IMR-90 (cell line): ENCODE measurements around the gene ST6GAL2. TPM values are rescaled to one million over a fixed set of nuclear protein-coding genes. Genes with fewer than 3 reads are reported as not detected.

Experiments
- ATAC-seq: fragments of 200-7000 bp; cut with Tn5 transposase; 2 replicates; pipeline ENCODE4 v1.9.1; 2020; ENCODE audit warnings: low read depth, mild to moderate bottlenecking, moderate library complexity
- BruUV-seq: library from RNA; stranded (reverse); fragments of 400-500 nt; replicated peaks from 2 replicates; lab custom pipeline; 2021; lab: Mats Ljungman, UMichigan
- CTCF ChIA-PET: fragments of 300-600 bp; formaldehyde crosslinking; extraction: SDS; loops from one replicate; lab custom pipeline; 2021; ENCODE audit warnings: antibody characterized with exemption; lab: Yijun Ruan, JAX
- POLR2A ChIA-PET: fragments of 300-600 bp; sonication (Branson Sonifier 250); formaldehyde crosslinking; loops from one replicate; lab custom pipeline; 2022; ENCODE audit warnings: antibody characterized with exemption; ENCODE audit not compliant: unreplicated experiment; lab: Charles Lee
- DNase-seq: peaks from one replicate; pipeline ENCODE4 v3.0.0; 2013
- H2AFZ ChIP-seq: replicated peaks from 2 replicates; pipeline ENCODE3; 2013; ENCODE audit warnings: low read length, mild to moderate bottlenecking; ENCODE audit not compliant: poor library complexity
- H2AK5ac ChIP-seq: 2 replicates; pipeline ENCODE4 v1.6.1; 2013; ENCODE audit warnings: low read depth, low read length, inconsistent platforms
- H2AK9ac ChIP-seq: replicated peaks from 2 replicates; pipeline ENCODE3; 2013; ENCODE audit warnings: mild to moderate bottlenecking, low read depth, low read length, moderate library complexity; ENCODE audit not compliant: poor library complexity
- H2BK120ac ChIP-seq: 2 replicates; pipeline ENCODE4 v1.6.1; 2013; ENCODE audit warnings: low read depth, low read length, inconsistent platforms
- H2BK15ac ChIP-seq: 3 replicates; pipeline ENCODE4 v1.6.1; 2013; ENCODE audit warnings: low read depth, low read length, inconsistent platforms
- H2BK20ac ChIP-seq: 2 replicates; pipeline ENCODE4 v1.6.1; 2013; ENCODE audit warnings: low read depth, mild to moderate bottlenecking, inconsistent platforms, low read length, moderate library complexity
- H2BK5ac ChIP-seq: 2 replicates; pipeline ENCODE4 v1.6.1; 2013; ENCODE audit warnings: mild to moderate bottlenecking, low read depth, low read length, inconsistent platforms; ENCODE audit not compliant: poor library complexity, severe bottlenecking
- H3K14ac ChIP-seq: replicated peaks from 2 replicates; pipeline ENCODE4 v1.6.1; 2013; ENCODE audit warnings: low read depth, low read length, inconsistent platforms
- H3K18ac ChIP-seq: 2 replicates; pipeline ENCODE4 v1.6.1; 2013; ENCODE audit warnings: low read depth, low read length, control low read depth
- H3K23ac ChIP-seq: 2 replicates; pipeline ENCODE4 v1.6.1; 2013; ENCODE audit warnings: low read depth, low read length, inconsistent platforms
- H3K27ac ChIP-seq: 2 replicates; pipeline ENCODE4 v1.5.1; 2013; ENCODE audit warnings: mild to moderate bottlenecking, control low read depth, low read length; ENCODE audit not compliant: insufficient read depth
- H3K27me3 ChIP-seq: 2 replicates; pipeline ENCODE4 v1.6.1; 2013; ENCODE audit warnings: low read length; ENCODE audit not compliant: control insufficient read depth, insufficient read depth
- H3K36me3 ChIP-seq: 2 replicates; pipeline ENCODE4 v1.6.1; 2013; ENCODE audit warnings: low read length, mixed read lengths; ENCODE audit not compliant: control insufficient read depth, insufficient read depth
- H3K4ac ChIP-seq: 2 replicates; pipeline ENCODE4 v1.6.1; 2013; ENCODE audit warnings: low read depth, low read length, inconsistent platforms
- H3K4me1 ChIP-seq: 2 replicates; pipeline ENCODE4 v1.6.1; 2013; ENCODE audit warnings: low read length, mixed read lengths; ENCODE audit not compliant: control insufficient read depth, insufficient read depth
- H3K4me2 ChIP-seq: 2 replicates; pipeline ENCODE4 v1.6.1; 2013; ENCODE audit warnings: low read depth, mild to moderate bottlenecking, control low read depth, low read length, moderate library complexity
- H3K4me3 ChIP-seq: 2 replicates; pipeline ENCODE4 v1.5.1; 2013; ENCODE audit warnings: low read depth, mild to moderate bottlenecking, control low read depth, low read length, moderate library complexity; ENCODE audit not compliant: insufficient read depth
- H3K56ac ChIP-seq: 2 replicates; pipeline ENCODE4 v1.6.1; 2013; ENCODE audit warnings: low read length, inconsistent platforms; ENCODE audit not compliant: insufficient read depth; ENCODE audit errors: extremely low read depth
- H3K79me1 ChIP-seq, 2 experiments: 2 replicates each; pipeline ENCODE4 v1.6.1; 2013; ENCODE audit warnings: low read length in 2 of 2, inconsistent platforms in 1 of 2, low read depth in 1 of 2
- H3K9ac ChIP-seq: 2 replicates; pipeline ENCODE4 v1.6.1; 2013; ENCODE audit warnings: low read depth, low read length, control low read depth
- H3K9me1 ChIP-seq: 2 replicates; pipeline ENCODE4 v1.6.1; 2013; ENCODE audit warnings: low read length, inconsistent platforms; ENCODE audit not compliant: insufficient read depth
- H3K9me3 ChIP-seq: 2 replicates; pipeline ENCODE4 v1.6.1; 2013; ENCODE audit warnings: low read length; ENCODE audit not compliant: control insufficient read depth, insufficient read depth
- H4K20me1 ChIP-seq: 2 replicates; pipeline ENCODE4 v1.6.1; 2013; ENCODE audit warnings: low read length, inconsistent platforms; ENCODE audit not compliant: insufficient read depth
- H4K5ac ChIP-seq: 2 replicates; pipeline ENCODE4 v1.6.1; 2013; ENCODE audit warnings: mild to moderate bottlenecking, low read depth, low read length, control low read depth
- H4K8ac ChIP-seq, 2 experiments: 2 replicates each; pipeline ENCODE4 v1.6.1; 2013; ENCODE audit warnings: low read depth in 2 of 2, low read length in 2 of 2, control low read depth in 1 of 2, inconsistent platforms in 1 of 2
- H4K91ac ChIP-seq: 2 replicates; pipeline ENCODE4 v1.6.1; 2013; ENCODE audit warnings: low read depth, low read length, inconsistent platforms; ENCODE audit not compliant: insufficient read depth
- RAD21 ChIP-seq: IDR thresholded peaks from 2 replicates; pipeline ENCODE4 v1.6.1; 2012; ENCODE audit warnings: low read length, improper control_type of control experiment
- RFX5 ChIP-seq: IDR thresholded peaks from 2 replicates; pipeline ENCODE4 v1.8.0; 2012; ENCODE audit warnings: low read depth, mild to moderate bottlenecking, low read length, moderate library complexity
- WGBS, 2 experiments: methylation state at CpG; one replicate each; pipeline versions ENCODE4 v1.1.5 to v1.1.7; 2013; ENCODE audit warnings: missing lambda C conversion rate in 2 of 2; ENCODE audit not compliant: insufficient read length in 1 of 2; ENCODE audit errors: extremely low coverage in 2 of 2; 5-methylcytosine and 5-hydroxymethylcytosine counted together
- dilution Hi-C: fragments of 300-500 bp; cut with HindIII; formaldehyde crosslinking; loops from one replicate; pipeline ENCODE4 v1.14.3; 2018; ENCODE audit warnings: low sequenced_read_pairs; ENCODE audit not compliant: unreplicated experiment
- in situ Hi-C: fragments of 300-500 bp; cut with MboI; formaldehyde crosslinking; loops from 3 replicates; pipeline ENCODE4 v1.14.3; 2019; ENCODE audit warnings: low sequenced_read_pairs, inconsistent platforms, mixed read lengths
- intact Hi-C: fragments of 100-400 bp; cut with micrococcal nuclease; formaldehyde crosslinking; loops from 2 replicates; pipeline ENCODE4 v1.10.0; 2022
- polyA plus RNA-seq, 3 experiments: library from polyadenylated mRNA; depleted of rRNA; stranded (reverse); fragments of >200 nt; gene quantifications; 2 replicates each; pipeline ENCODE4 v1.2.3, GENCODE V29; 2012; ENCODE audit warnings: low replicate concordance in 1 of 3
- total RNA-seq: library from RNA; depleted of rRNA; stranded (reverse); fragments of >200 nt; gene quantifications from 2 replicates; pipeline ENCODE4 v1.2.3, GENCODE V29; 2012
- TF ChIP-seq, protein P1 (sequence below): fragments of 150-350 bp; IDR thresholded peaks from 2 replicates; pipeline ENCODE4 v1.6.1; 2017; ENCODE audit warnings: mild to moderate bottlenecking, antibody characterized with exemption, low read length, low read depth
- TF ChIP-seq, protein P2 (sequence below): fragments of 150-350 bp; IDR thresholded peaks from 2 replicates; pipeline ENCODE4 v1.6.1; 2016; ENCODE audit warnings: low read depth, mild to moderate bottlenecking, low read length, moderate library complexity, borderline replicate concordance

ST6GAL2 gene
- total and polyA plus RNA-seq, 2 of the 4 experiments (the other 2 are of a cell fraction) = not detected

- Histone ChIP-seq H3K36me3 (no peaks in the 10 kb centered on the region), H3K56ac (no peak overlapping the region), H2BK20ac (no peak overlapping the region), H3K27me3 (no peaks in the 10 kb centered on the region), H4K8ac (no peak overlapping the region), H2BK120ac (no peak overlapping the region), H3K9ac (no peak overlapping the region), H4K20me1 (no peaks in the 10 kb centered on the region), H3K4ac (no peak overlapping the region), H3K9me3 (no peaks in the 10 kb centered on the region; the same call in none of the 2 replicates), H3K4me1 (no peaks in the 10 kb centered on the region), H3K4me3 (no peak overlapping the region), H2AFZ (no peak overlapping the region), H3K23ac (no peak overlapping the region), H3K27ac (no peak overlapping the region), H2BK5ac (no peak overlapping the region), H2BK15ac (no peak overlapping the region), H2AK9ac (no peak overlapping the region), H3K79me1 (no peaks in the 10 kb centered on the region), H2AK5ac (no peak overlapping the region), H3K9me1 (no peaks in the 10 kb centered on the region), H3K18ac (no peak overlapping the region), H4K5ac (no peak overlapping the region), H4K91ac (no peak overlapping the region), H3K4me2 (no peak overlapping the region), H3K14ac (no peak overlapping the region)
- ChIA-PET CTCF (no interaction called here), POLR2A (no interaction called here)
- TF ChIP-seq RFX5 = no peak
- TF ChIP-seq, protein P1, sequence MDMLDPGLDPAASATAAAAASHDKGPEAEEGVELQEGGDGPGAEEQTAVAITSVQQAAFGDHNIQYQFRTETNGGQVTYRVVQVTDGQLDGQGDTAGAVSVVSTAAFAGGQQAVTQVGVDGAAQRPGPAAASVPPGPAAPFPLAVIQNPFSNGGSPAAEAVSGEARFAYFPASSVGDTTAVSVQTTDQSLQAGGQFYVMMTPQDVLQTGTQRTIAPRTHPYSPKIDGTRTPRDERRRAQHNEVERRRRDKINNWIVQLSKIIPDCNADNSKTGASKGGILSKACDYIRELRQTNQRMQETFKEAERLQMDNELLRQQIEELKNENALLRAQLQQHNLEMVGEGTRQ = no peak
- TF ChIP-seq, protein P2, sequence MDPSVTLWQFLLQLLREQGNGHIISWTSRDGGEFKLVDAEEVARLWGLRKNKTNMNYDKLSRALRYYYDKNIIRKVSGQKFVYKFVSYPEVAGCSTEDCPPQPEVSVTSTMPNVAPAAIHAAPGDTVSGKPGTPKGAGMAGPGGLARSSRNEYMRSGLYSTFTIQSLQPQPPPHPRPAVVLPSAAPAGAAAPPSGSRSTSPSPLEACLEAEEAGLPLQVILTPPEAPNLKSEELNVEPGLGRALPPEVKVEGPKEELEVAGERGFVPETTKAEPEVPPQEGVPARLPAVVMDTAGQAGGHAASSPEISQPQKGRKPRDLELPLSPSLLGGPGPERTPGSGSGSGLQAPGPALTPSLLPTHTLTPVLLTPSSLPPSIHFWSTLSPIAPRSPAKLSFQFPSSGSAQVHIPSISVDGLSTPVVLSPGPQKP = no peak
- TF ChIP-seq RAD21 = no peak
- in situ Hi-C loops = no loop called here
- ATAC-seq (no peak), DNase-seq (no peak)
- intact Hi-C loops = no loop called here
- dilution Hi-C loops = no loop called here
- no CpG with 5 or more reads among the region's 1 CpG for WGBS, 2 experiments
- no TSS peak for BruUV-seq
Measured at GRCh38 chr2:106825161-106825560, 60.8 kb downstream of the ST6GAL2 start.
